WTC11 (cell line): ENCODE measurements around the gene MIAT. TPM values are rescaled to one million over a fixed set of nuclear protein-coding genes. Genes with fewer than 3 reads are reported as not detected.

Experiments
- ATAC-seq: fragments of 200-7000 bp; cut with Tn5 transposase; 2 replicates; pipeline ENCODE4 v1.10.0; 2021; ENCODE audit warnings: mild to moderate bottlenecking, moderate library complexity
- CTCF ChIA-PET: fragments of 300-600 bp; sonication (Branson Sonifier 250); formaldehyde crosslinking; loops from one replicate; lab custom pipeline; 2021; ENCODE audit warnings: antibody characterized with exemption; lab: Charles Lee
- POLR2A ChIA-PET: fragments of 350-600 bp; sonication (Branson Sonifier 250); formaldehyde crosslinking; loops from one replicate; lab custom pipeline; 2021; ENCODE audit warnings: antibody characterized with exemption; lab: Charles Lee
- DNase-seq: peaks from one replicate; pipeline ENCODE4 v3.0.0; 2021; ENCODE audit warnings: low spot score
- H3K27ac Mint-ChIP-seq: 2 replicates; pipeline ENCODE4 v1.8.0; 2021; ENCODE audit warnings: mixed read lengths
- H3K27me3 Mint-ChIP-seq: 2 replicates; pipeline ENCODE4 v1.8.0; 2021; ENCODE audit warnings: low read depth, mild to moderate bottlenecking, moderate library complexity, mixed read lengths
- H3K36me3 Mint-ChIP-seq: 2 replicates; pipeline ENCODE4 v1.8.0; 2021; ENCODE audit warnings: mixed read lengths
- H3K4me1 Mint-ChIP-seq: 2 replicates; pipeline ENCODE4 v1.8.0; 2022; ENCODE audit warnings: mixed read lengths
- H3K4me3 Mint-ChIP-seq: 2 replicates; pipeline ENCODE4 v1.8.0; 2021; ENCODE audit warnings: mild to moderate bottlenecking, moderate library complexity, mixed read lengths
- H3K9me3 Mint-ChIP-seq: 2 replicates; pipeline ENCODE4 v1.8.0; 2021; ENCODE audit warnings: mixed read lengths
- EMX1 ChIP-seq: fragments of 250-450 bp; sonication (Bioruptor Pico); IDR thresholded peaks from 2 replicates; pipeline ENCODE4 v1.8.0; 2021; ENCODE audit warnings: mild to moderate bottlenecking
- GABPB1 ChIP-seq: sonication (generic); formaldehyde crosslinking; IDR thresholded peaks from 2 replicates; pipeline ENCODE4 v1.8.1; 2023; ENCODE audit warnings: mild to moderate bottlenecking, missing genetic modification reagents
- KAT7 ChIP-seq: sonication (generic); formaldehyde crosslinking; IDR thresholded peaks from 2 replicates; pipeline ENCODE4 v1.8.1; 2023; ENCODE audit warnings: missing genetic modification reagents, mild to moderate bottlenecking, borderline replicate concordance
- ZNF671 ChIP-seq: fragments of 250-450 bp; sonication (Bioruptor Pico); IDR thresholded peaks from 2 replicates; pipeline ENCODE4 v1.8.0; 2021; ENCODE audit warnings: mild to moderate bottlenecking
- total RNA-seq: library from RNA; stranded (reverse); gene quantifications from 3 replicates; pipeline ENCODE4 v1.2.3, GENCODE V29; 2021
- TF ChIP-seq, protein P1 (sequence below): sonication (generic); formaldehyde crosslinking; IDR thresholded peaks from 2 replicates; pipeline ENCODE4 v1.8.0; 2022; ENCODE audit warnings: mild to moderate bottlenecking, missing genetic modification reagents
- TF ChIP-seq, protein P2 (sequence below): sonication (generic); formaldehyde crosslinking; IDR thresholded peaks from 2 replicates; pipeline ENCODE4 v1.8.1; 2023; ENCODE audit warnings: mild to moderate bottlenecking, missing genetic modification reagents, borderline replicate concordance
- TF ChIP-seq, protein P3 (sequence below): sonication (generic); formaldehyde crosslinking; IDR thresholded peaks from 2 replicates; pipeline ENCODE4 v1.8.1; 2023; ENCODE audit warnings: mild to moderate bottlenecking, missing genetic modification reagents
- TF ChIP-seq, protein P4 (sequence below): sonication (generic); formaldehyde crosslinking; IDR thresholded peaks from 2 replicates; pipeline ENCODE4 v1.8.1; 2023; ENCODE audit warnings: mild to moderate bottlenecking, missing genetic modification reagents
- TF ChIP-seq, protein P5 (sequence below): sonication (generic); formaldehyde crosslinking; conservative IDR thresholded peaks from 2 replicates; pipeline ENCODE4 v1.8.1; 2023; ENCODE audit warnings: mild to moderate bottlenecking, low read depth, missing genetic modification reagents, moderate library complexity
- TF ChIP-seq, protein P6 (sequence below): sonication (generic); formaldehyde crosslinking; IDR thresholded peaks from 2 replicates; pipeline ENCODE4 v1.8.0; 2023; ENCODE audit warnings: mild to moderate bottlenecking, missing genetic modification reagents

Gene MIAT
- total RNA-seq, 1 experiment from 2014 or later = 50.7 TPM

DNA sequence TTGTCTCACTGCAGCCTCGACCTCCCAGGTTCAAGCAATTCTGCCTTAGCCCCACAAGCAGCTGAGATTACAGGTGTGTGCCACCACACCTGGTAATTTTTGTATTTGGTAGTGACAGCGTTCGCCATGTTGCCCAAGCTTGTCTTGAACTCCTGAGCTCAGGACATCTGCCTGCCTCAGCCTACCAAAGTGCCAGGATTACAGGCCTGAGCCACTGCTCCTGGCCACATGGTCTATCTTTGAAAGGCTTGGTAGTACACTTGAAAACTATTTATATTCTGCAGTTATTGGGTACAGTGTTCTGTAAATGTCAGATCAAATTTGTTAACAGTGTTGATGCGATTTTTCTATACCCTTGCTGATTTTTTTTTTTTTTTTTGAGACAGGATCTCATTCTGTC lies 26.1 kb upstream of the MIAT start:
- Mint-ChIP-seq H3K4me3 (no peak overlapping the region), H3K36me3 (no peaks in the 10 kb centered on the region), H3K4me1 (peaks cover 25% of the 10 kb centered on the region), H3K27me3 (peaks cover 11% of the 10 kb centered on the region), H3K9me3 (peaks cover 9% of the 10 kb centered on the region), H3K27ac (no peak overlapping the region)
- CTCF ChIA-PET = interaction anchor here (0.8 kb wide), 1 partner anchor 34 kb away, joined by 5 read pairs; no protein-coding TSS in a partner anchor
- ATAC-seq = no peak
- POLR2A ChIA-PET = no interaction called here
- DNase-seq = no peak
- TF ChIP-seq ZNF671 = no peak
- TF ChIP-seq, protein P1, sequence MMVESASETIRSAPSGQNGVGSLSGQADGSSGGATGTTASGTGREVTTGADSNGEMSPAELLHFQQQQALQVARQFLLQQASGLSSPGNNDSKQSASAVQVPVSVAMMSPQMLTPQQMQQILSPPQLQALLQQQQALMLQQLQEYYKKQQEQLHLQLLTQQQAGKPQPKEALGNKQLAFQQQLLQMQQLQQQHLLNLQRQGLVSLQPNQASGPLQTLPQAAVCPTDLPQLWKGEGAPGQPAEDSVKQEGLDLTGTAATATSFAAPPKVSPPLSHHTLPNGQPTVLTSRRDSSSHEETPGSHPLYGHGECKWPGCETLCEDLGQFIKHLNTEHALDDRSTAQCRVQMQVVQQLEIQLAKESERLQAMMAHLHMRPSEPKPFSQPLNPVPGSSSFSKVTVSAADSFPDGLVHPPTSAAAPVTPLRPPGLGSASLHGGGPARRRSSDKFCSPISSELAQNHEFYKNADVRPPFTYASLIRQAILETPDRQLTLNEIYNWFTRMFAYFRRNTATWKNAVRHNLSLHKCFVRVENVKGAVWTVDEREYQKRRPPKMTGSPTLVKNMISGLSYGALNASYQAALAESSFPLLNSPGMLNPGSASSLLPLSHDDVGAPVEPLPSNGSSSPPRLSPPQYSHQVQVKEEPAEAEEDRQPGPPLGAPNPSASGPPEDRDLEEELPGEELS (CRISPR knock-in tag) = no peak
- TF ChIP-seq, protein P2, sequence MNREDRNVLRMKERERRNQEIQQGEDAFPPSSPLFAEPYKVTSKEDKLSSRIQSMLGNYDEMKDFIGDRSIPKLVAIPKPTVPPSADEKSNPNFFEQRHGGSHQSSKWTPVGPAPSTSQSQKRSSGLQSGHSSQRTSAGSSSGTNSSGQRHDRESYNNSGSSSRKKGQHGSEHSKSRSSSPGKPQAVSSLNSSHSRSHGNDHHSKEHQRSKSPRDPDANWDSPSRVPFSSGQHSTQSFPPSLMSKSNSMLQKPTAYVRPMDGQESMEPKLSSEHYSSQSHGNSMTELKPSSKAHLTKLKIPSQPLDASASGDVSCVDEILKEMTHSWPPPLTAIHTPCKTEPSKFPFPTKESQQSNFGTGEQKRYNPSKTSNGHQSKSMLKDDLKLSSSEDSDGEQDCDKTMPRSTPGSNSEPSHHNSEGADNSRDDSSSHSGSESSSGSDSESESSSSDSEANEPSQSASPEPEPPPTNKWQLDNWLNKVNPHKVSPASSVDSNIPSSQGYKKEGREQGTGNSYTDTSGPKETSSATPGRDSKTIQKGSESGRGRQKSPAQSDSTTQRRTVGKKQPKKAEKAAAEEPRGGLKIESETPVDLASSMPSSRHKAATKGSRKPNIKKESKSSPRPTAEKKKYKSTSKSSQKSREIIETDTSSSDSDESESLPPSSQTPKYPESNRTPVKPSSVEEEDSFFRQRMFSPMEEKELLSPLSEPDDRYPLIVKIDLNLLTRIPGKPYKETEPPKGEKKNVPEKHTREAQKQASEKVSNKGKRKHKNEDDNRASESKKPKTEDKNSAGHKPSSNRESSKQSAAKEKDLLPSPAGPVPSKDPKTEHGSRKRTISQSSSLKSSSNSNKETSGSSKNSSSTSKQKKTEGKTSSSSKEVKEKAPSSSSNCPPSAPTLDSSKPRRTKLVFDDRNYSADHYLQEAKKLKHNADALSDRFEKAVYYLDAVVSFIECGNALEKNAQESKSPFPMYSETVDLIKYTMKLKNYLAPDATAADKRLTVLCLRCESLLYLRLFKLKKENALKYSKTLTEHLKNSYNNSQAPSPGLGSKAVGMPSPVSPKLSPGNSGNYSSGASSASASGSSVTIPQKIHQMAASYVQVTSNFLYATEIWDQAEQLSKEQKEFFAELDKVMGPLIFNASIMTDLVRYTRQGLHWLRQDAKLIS = no peak
- TF ChIP-seq, all 79 proteins: peak for 0

DNA sequence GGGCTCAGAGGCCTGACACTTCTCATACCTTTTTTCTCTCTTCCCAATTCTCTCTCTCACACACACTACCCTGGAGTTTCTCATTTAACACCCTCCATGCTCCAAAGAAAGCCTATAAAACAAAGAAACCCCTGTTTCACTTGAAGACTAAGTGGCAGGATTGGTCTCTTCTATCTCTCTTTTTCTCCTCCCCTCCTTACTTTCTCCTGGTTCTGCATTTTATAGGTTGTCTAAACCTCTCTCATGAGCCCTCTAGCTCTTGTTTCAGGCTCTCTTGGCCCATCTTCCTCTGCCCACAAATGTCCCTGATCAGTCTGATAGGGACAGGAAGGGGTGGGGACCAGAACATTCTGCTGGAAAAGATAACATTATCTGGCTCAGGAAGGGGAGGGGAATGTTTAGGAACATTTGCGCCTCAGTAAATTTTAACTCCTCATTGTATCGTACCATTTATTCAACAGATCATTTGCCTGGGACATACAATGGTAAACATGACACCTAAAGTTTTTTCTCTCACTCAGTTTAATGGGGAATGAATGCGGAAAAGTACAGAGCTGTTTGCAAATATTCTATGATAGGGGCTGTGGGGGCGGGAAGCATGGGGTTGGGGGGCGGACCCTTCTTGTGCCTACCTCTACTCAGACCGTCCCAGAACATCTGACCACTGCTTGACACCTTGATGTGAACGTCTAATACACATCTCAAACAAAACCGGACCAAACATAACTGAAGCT lies 24.8 kb upstream of the MIAT start:
- Mint-ChIP-seq H3K4me1 (peaks cover 25% of the 10 kb centered on the region), H3K36me3 (no peaks in the 10 kb centered on the region)
- TF ChIP-seq, protein P3, sequence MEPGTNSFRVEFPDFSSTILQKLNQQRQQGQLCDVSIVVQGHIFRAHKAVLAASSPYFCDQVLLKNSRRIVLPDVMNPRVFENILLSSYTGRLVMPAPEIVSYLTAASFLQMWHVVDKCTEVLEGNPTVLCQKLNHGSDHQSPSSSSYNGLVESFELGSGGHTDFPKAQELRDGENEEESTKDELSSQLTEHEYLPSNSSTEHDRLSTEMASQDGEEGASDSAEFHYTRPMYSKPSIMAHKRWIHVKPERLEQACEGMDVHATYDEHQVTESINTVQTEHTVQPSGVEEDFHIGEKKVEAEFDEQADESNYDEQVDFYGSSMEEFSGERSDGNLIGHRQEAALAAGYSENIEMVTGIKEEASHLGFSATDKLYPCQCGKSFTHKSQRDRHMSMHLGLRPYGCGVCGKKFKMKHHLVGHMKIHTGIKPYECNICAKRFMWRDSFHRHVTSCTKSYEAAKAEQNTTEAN (CRISPR knock-in tag) = no peak
- TF ChIP-seq KAT7 (CRISPR knock-in tag) = no peak
- TF ChIP-seq, protein P4, sequence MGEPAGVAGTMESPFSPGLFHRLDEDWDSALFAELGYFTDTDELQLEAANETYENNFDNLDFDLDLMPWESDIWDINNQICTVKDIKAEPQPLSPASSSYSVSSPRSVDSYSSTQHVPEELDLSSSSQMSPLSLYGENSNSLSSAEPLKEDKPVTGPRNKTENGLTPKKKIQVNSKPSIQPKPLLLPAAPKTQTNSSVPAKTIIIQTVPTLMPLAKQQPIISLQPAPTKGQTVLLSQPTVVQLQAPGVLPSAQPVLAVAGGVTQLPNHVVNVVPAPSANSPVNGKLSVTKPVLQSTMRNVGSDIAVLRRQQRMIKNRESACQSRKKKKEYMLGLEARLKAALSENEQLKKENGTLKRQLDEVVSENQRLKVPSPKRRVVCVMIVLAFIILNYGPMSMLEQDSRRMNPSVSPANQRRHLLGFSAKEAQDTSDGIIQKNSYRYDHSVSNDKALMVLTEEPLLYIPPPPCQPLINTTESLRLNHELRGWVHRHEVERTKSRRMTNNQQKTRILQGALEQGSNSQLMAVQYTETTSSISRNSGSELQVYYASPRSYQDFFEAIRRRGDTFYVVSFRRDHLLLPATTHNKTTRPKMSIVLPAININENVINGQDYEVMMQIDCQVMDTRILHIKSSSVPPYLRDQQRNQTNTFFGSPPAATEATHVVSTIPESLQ (CRISPR knock-in tag) = no peak
- TF ChIP-seq, protein P5, sequence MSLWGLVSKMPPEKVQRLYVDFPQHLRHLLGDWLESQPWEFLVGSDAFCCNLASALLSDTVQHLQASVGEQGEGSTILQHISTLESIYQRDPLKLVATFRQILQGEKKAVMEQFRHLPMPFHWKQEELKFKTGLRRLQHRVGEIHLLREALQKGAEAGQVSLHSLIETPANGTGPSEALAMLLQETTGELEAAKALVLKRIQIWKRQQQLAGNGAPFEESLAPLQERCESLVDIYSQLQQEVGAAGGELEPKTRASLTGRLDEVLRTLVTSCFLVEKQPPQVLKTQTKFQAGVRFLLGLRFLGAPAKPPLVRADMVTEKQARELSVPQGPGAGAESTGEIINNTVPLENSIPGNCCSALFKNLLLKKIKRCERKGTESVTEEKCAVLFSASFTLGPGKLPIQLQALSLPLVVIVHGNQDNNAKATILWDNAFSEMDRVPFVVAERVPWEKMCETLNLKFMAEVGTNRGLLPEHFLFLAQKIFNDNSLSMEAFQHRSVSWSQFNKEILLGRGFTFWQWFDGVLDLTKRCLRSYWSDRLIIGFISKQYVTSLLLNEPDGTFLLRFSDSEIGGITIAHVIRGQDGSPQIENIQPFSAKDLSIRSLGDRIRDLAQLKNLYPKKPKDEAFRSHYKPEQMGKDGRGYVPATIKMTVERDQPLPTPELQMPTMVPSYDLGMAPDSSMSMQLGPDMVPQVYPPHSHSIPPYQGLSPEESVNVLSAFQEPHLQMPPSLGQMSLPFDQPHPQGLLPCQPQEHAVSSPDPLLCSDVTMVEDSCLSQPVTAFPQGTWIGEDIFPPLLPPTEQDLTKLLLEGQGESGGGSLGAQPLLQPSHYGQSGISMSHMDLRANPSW (CRISPR knock-in tag) = no peak
- TF ChIP-seq, protein P6, sequence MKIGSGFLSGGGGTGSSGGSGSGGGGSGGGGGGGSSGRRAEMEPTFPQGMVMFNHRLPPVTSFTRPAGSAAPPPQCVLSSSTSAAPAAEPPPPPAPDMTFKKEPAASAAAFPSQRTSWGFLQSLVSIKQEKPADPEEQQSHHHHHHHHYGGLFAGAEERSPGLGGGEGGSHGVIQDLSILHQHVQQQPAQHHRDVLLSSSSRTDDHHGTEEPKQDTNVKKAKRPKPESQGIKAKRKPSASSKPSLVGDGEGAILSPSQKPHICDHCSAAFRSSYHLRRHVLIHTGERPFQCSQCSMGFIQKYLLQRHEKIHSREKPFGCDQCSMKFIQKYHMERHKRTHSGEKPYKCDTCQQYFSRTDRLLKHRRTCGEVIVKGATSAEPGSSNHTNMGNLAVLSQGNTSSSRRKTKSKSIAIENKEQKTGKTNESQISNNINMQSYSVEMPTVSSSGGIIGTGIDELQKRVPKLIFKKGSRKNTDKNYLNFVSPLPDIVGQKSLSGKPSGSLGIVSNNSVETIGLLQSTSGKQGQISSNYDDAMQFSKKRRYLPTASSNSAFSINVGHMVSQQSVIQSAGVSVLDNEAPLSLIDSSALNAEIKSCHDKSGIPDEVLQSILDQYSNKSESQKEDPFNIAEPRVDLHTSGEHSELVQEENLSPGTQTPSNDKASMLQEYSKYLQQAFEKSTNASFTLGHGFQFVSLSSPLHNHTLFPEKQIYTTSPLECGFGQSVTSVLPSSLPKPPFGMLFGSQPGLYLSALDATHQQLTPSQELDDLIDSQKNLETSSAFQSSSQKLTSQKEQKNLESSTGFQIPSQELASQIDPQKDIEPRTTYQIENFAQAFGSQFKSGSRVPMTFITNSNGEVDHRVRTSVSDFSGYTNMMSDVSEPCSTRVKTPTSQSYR (CRISPR knock-in tag) = no peak
- TF ChIP-seq, protein P2 = no peak
- TF ChIP-seq GABPB1 (CRISPR knock-in tag) = no peak
- TF ChIP-seq, protein P1 (CRISPR knock-in tag) = no peak
- no peak for TF ChIP-seq EMX1 (CRISPR knock-in tag)

More for the DNA sequence above, 24.8 kb upstream of the MIAT start:
- CTCF ChIA-PET = interaction anchor here (0.6 to 0.7 kb wide), 2 partner anchors 12 to 38 kb away, joined by 3 to 4 read pairs; no protein-coding TSS in a partner anchor
- Mint-ChIP-seq H3K27ac (no peak overlapping the region), H3K4me3 (no peak overlapping the region), H3K9me3 (peaks cover 12% of the 10 kb centered on the region), H3K27me3 (peaks cover 11% of the 10 kb centered on the region)
- DNase-seq (no peak), ATAC-seq (peak; percentile 26; the same call in 1 of the 2 replicates)
- POLR2A ChIA-PET = interaction anchor here (0.6 kb wide), 1 partner anchor 118 kb away, joined by 3 read pairs; no protein-coding TSS in a partner anchor
